Left ventricle myocardium inferior (tissue), 1 donor: ENCODE measurements around the gene ZNF425. TPM values are rescaled to one million over a fixed set of nuclear protein-coding genes. Genes with fewer than 3 reads are reported as not detected.

Experiments
- DNase-seq: peaks from one replicate; pipeline ENCODE4 v3.0.0-alpha.2; 2020
- H3K27ac ChIP-seq: fragments of 200-600 bp; replicated peaks from 2 replicates; pipeline ENCODE4 v1.8.0; 2021
- H3K27me3 ChIP-seq: fragments of 200-600 bp; 2 replicates; pipeline ENCODE4 v1.8.0; 2021; ENCODE audit warnings: low read depth
- H3K36me3 ChIP-seq: fragments of 200-600 bp; 2 replicates; pipeline ENCODE4 v1.8.0; 2021
- H3K4me1 ChIP-seq: fragments of 200-600 bp; 2 replicates; pipeline ENCODE4 v1.8.0; 2021
- H3K4me3 ChIP-seq: fragments of 200-600 bp; 2 replicates; pipeline ENCODE4 v1.8.0; 2021; ENCODE audit warnings: mild to moderate bottlenecking, moderate library complexity
- H3K9me3 ChIP-seq: fragments of 200-600 bp; replicated peaks from 2 replicates; pipeline ENCODE4 v1.8.0; 2021
- intact Hi-C: fragments of 100-400 bp; cut with micrococcal nuclease; formaldehyde crosslinking; loops from one replicate; pipeline ENCODE4 v1.11.0; 2022
- long read RNA-seq: library from polyadenylated mRNA; unstranded; transcript quantifications from one replicate; pipeline ENCODE4 v2.0.0, GENCODE V29; 2021
- total RNA-seq: library from RNA; stranded (reverse); fragmentation: NEBNext Ultra II Directional; extraction: Animal tissue kit (Norgen Biotek cat#: 25700); gene quantifications from one replicate; pipeline ENCODE4 v1.2.1, GENCODE V29; 2021
- TF ChIP-seq, protein P1 (sequence below): fragments of 200-600 bp; IDR thresholded peaks from 2 replicates; pipeline ENCODE4 v1.8.0; 2021; ENCODE audit warnings: antibody characterized with exemption, mild to moderate bottlenecking, borderline replicate concordance
- donor health status: DM: no; HTN: yes; CAD: no; lungs with severe emphysema.

ZNF425 gene, protein sequence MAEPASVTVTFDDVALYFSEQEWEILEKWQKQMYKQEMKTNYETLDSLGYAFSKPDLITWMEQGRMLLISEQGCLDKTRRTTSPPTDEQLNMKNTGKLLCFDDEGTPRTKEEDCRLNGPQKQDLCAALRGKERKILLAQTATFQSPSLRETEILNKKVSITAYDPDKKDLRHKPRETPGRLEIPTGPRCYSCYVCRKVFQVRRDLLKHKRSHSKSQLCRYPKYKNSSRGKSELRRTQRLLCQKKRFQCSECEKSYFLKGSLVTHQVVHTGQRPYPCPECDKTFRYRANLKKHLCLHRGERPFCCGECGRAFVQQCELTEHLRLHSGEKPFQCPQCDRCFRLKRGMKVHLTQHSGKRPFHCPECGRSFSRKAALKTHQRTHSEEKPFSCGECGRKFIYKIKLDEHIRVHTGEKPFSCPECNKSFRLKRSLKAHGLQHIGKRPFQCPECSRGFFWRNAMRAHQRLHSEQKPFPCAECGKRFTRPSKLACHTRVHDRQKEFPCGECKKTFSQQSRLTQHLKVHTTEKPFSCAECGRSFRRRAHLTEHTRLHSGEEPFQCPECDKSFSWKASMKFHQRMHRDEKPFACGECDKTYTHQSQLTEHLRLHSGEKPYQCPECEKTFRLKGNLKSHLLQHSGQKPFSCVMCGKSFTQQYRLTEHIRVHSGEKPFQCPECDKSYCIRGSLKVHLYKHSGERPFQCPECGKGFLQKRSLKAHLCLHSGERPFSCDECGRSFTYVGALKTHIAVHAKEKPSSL
- total RNA-seq: 0.58 TPM
- long read RNA-seq, partial matches to known transcripts: 0 of 3 reads
- long read RNA-seq, other reads (novel, unspliced or antisense): 1 of 3 reads

DNA sequence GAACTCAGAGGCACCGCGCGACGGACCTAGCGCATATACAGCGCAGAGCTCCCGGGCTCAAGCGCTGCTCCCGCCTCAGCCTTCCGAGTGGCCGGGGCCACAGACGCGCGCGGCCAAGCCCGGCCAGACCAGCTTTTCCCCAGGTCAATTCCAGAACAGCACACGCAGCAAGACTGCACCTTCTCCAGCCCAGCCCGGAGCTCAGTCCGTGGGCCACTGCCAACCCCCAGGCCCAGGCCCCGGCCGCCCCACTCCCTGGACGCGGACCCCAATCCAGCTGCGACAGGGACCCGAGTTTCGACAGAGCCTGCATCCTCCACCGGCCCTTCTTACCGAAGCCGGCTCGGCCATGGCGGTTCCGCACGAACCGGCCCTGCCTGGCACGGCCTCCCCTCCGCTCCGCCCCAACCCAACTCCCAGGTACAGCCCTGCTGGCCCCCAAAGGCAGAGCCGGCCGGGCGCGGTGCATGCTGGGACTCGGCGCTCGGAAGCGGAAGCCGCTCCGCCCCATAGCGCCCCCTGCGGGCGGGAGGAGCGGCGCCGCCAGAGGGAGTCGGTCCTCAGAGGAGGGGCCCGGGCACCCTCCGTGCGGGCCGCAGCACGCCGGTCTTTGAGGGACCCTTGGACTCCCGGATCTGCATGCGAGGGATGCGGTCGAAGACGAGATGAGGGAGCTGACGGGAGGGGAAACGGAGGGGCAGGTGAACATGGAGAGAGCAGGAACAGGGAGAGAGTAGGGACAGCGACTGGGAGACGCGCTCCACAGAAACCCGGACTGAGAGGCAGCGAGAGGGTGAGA is at the start of gene ZNF425:
TSS of gene ZNF425 (minus strand) at position 462 of the 799 bp plus-strand sequence. CDS start at position 351, 111 bp downstream.
- Histone ChIP-seq H3K36me3 (peaks cover 11% of the 10 kb centered on the region), H3K9me3 (peaks cover 9% of the 10 kb centered on the region), H3K27ac (peak within 1 kb of the TSS; percentile 95), H3K27me3 (no peaks in the 10 kb centered on the region), H3K4me1 (peaks cover 35% of the 10 kb centered on the region), H3K4me3 (peak within 1 kb of the TSS; percentile 94)
- intact Hi-C loops: no loop called here
- peak; percentile 91 for DNase-seq
- TF ChIP-seq, protein P1, sequence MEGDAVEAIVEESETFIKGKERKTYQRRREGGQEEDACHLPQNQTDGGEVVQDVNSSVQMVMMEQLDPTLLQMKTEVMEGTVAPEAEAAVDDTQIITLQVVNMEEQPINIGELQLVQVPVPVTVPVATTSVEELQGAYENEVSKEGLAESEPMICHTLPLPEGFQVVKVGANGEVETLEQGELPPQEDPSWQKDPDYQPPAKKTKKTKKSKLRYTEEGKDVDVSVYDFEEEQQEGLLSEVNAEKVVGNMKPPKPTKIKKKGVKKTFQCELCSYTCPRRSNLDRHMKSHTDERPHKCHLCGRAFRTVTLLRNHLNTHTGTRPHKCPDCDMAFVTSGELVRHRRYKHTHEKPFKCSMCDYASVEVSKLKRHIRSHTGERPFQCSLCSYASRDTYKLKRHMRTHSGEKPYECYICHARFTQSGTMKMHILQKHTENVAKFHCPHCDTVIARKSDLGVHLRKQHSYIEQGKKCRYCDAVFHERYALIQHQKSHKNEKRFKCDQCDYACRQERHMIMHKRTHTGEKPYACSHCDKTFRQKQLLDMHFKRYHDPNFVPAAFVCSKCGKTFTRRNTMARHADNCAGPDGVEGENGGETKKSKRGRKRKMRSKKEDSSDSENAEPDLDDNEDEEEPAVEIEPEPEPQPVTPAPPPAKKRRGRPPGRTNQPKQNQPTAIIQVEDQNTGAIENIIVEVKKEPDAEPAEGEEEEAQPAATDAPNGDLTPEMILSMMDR: peak; percentile 96

DNA sequence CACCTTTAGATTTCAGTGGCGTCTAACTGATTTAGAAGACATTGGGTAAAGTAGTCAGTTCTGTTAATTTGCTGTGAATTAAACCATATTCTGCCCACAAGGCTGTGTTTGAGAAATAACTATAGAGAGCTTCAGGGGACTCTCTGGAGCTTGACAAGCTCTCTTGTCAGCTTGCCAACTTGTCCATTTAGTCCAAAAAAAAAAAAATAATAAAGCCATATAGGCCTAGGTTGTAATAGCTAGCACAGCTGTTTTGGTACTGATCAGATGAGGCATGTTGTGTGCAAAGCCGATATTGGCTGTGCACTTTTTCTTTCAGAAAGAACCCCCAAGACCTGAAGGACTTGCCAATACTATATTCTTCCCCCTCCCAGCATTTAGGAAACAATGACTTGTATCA is 49.0 kb upstream of the ZNF425 start:
- H3K4me3 ChIP-seq: no peak overlapping the region
- TF ChIP-seq, protein P1: no peak
- H3K36me3 ChIP-seq: peaks cover 81% of the 10 kb centered on the region
- H3K4me1 ChIP-seq: peaks cover under 1% of the 10 kb centered on the region
- intact Hi-C loops: no loop called here
- no peaks in the 10 kb centered on the region for H3K27me3 ChIP-seq
- H3K9me3 ChIP-seq: no peaks in the 10 kb centered on the region
- no peak for DNase-seq
- no peak overlapping the region for H3K27ac ChIP-seq

DNA sequence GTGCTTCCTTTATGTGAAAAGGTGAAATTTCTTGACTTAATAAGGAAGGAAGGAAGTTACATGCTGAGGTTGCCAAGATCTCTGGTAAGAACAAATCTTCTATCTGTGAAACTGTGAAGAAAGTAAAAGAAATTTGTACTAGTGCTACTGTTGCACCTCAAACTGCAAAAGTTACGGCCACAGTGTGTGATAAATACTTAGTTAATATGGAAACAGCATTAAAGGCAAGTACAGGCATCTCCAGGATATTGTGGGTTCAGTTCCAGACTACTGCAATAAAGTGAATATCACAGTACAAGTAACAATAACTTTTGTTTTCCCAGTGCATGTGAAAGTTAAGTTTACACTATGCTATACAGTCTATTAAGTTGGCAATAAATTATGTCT is 46.4 kb upstream of the ZNF425 start:
- H3K36me3 ChIP-seq: peaks cover 81% of the 10 kb centered on the region
- TF ChIP-seq, protein P1: no peak
- no peak overlapping the region for H3K4me3 ChIP-seq
- no peaks in the 10 kb centered on the region for H3K27me3 ChIP-seq
- no peaks in the 10 kb centered on the region for H3K9me3 ChIP-seq
- no peaks in the 10 kb centered on the region for H3K4me1 ChIP-seq
- no peak overlapping the region for H3K27ac ChIP-seq
- DNase-seq: no peak
- intact Hi-C loops: no loop called here

DNA sequence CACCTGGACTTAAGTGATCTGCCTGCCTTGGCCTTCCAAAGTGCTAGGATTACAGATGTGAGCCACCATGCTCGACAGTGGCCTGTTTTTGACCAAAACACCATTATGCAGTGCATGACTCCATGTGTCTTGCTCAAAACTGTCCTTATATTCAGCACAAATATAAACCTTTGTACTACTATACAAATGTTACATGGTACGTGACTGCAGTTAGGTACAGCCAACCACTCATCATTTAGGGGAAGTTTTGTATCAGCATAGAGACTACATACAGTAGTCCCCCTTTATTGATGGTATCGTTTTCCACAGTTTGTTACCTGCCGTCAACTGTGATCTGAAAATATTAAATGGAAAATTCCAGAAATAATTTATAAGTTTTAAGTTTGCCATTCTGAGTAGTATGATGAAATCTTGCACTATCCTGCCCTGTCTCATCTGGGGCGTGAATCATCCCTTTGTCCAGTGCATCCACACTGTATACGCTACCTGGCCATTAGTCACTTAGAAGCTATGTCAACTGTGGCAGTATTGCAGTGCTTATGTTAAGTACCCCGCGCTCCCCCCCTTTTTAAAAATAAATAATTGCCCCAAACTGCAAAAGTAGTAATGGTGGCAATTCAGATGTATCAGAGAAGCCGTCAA is 45.9 kb upstream of the ZNF425 start:
- TF ChIP-seq, protein P1: no peak
- intact Hi-C loops: no loop called here

More for the DNA sequence above, 45.9 kb upstream of the ZNF425 start:
- Histone ChIP-seq H3K4me1 (no peaks in the 10 kb centered on the region), H3K4me3 (no peak overlapping the region), H3K9me3 (no peaks in the 10 kb centered on the region), H3K36me3 (peaks cover 81% of the 10 kb centered on the region), H3K27ac (no peak overlapping the region), H3K27me3 (no peaks in the 10 kb centered on the region)
- no peak for DNase-seq
